Ovary (tissue), 3 donors: Measurements from ENCODE around the gene NF1.

Experiments
- EP300 ChIP-seq: sonication (generic); formaldehyde crosslinking; IDR thresholded peaks from one replicate; pipeline ENCODE4 v1.6.1; 2017; ENCODE audit warnings: antibody characterized with exemption
- POLR2A ChIP-seq: fragments of 450-650 bp; IDR thresholded peaks from one replicate; pipeline ENCODE4 v1.6.1; 2017; ENCODE audit warnings: antibody characterized with exemption, mild to moderate bottlenecking, moderate library complexity
- TF ChIP-seq, protein P1 (sequence below), 3 donors: fragments of 450-650 bp in 2 of 3; fragments of 200-600 bp in 1 of 3; IDR thresholded peaks; one replicate each; pipeline versions ENCODE4 v1.5.1 to v1.8.0; 2016 to 2022; ENCODE audit warnings: antibody characterized with exemption in 3 of 3, mild to moderate bottlenecking in 1 of 3
- donor health status: DM: no; HTN: no; CAD: no.

DNA sequence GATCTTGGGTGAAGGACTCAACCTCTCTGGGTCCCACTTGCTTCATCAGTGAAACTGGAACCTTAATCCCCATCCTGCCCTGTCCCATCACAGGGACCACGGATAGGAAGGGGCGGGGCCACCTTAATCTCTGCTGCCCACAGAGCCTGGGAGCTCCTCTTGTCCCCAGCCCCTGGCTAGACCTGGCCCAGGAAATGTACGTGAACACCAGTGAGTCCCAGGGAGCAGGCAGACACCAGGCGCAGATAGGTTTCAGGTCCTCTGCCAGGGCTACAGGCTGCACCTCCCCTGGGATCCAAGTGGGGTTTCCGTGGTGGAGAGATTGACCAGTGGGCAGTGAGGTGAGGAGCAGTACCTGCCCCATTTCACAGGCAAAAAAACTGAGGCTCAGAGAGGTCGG, 317.7 kb downstream of the NF1 start:
- TF ChIP-seq, protein P1, sequence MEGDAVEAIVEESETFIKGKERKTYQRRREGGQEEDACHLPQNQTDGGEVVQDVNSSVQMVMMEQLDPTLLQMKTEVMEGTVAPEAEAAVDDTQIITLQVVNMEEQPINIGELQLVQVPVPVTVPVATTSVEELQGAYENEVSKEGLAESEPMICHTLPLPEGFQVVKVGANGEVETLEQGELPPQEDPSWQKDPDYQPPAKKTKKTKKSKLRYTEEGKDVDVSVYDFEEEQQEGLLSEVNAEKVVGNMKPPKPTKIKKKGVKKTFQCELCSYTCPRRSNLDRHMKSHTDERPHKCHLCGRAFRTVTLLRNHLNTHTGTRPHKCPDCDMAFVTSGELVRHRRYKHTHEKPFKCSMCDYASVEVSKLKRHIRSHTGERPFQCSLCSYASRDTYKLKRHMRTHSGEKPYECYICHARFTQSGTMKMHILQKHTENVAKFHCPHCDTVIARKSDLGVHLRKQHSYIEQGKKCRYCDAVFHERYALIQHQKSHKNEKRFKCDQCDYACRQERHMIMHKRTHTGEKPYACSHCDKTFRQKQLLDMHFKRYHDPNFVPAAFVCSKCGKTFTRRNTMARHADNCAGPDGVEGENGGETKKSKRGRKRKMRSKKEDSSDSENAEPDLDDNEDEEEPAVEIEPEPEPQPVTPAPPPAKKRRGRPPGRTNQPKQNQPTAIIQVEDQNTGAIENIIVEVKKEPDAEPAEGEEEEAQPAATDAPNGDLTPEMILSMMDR (IDR thresholded peaks at IDR 0.05), result no peak
- no peak for TF ChIP-seq EP300
- TF ChIP-seq POLR2A, result no peak
